GM23338 (cell line): Measurements from ENCODE around the gene GDAP1L1. TPM values are rescaled to one million over a fixed set of nuclear protein-coding genes. Genes with fewer than 3 reads are reported as not detected.

Experiments
- ATAC-seq: fragments of 200-7000 bp; cut with Tn5 transposase; 3 replicates; pipeline ENCODE4 v1.9.1; 2020
- DNase-seq: peaks from one replicate; pipeline ENCODE4 v3.0.0-alpha.2; 2015; ENCODE audit warnings: low spot score
- H2AFZ ChIP-seq: fragments of 200-600 bp; sonication (generic); 2 replicates; pipeline ENCODE4 v1.8.0; 2016; ENCODE audit warnings: antibody characterized with exemption, mild to moderate bottlenecking, moderate library complexity
- H3F3A ChIP-seq: fragments of 200-600 bp; sonication (generic); replicated peaks from 2 replicates; pipeline ENCODE4 v1.8.0; 2017; ENCODE audit warnings: antibody characterized with exemption, mixed run types, low read depth
- H3K27ac ChIP-seq: fragments of 200-600 bp; sonication (generic); 2 replicates; pipeline ENCODE4 v1.6.1; 2016; ENCODE audit warnings: low read depth
- H3K27me3 ChIP-seq: fragments of 200-600 bp; sonication (generic); 2 replicates; pipeline ENCODE4 v1.8.0; 2016; ENCODE audit warnings: mild to moderate bottlenecking, mixed run types, moderate library complexity; ENCODE audit not compliant: insufficient read depth
- H3K36me3 ChIP-seq: fragments of 200-600 bp; sonication (generic); 2 replicates; pipeline ENCODE4 v1.8.0; 2016; ENCODE audit warnings: mild to moderate bottlenecking; ENCODE audit not compliant: insufficient read depth
- H3K4me1 ChIP-seq: fragments of 200-600 bp; sonication (generic); 2 replicates; pipeline ENCODE4 v1.8.0; 2016; ENCODE audit warnings: mild to moderate bottlenecking, moderate library complexity; ENCODE audit not compliant: insufficient read depth
- H3K4me2 ChIP-seq: fragments of 200-600 bp; sonication (generic); 2 replicates; pipeline ENCODE4 v1.7.1; 2017; ENCODE audit warnings: mixed run types
- H3K4me3 ChIP-seq: fragments of 200-600 bp; sonication (generic); 2 replicates; pipeline ENCODE4 v1.6.1; 2016; ENCODE audit warnings: mixed run types
- H3K79me2 ChIP-seq: fragments of 200-600 bp; sonication (generic); replicated peaks from 2 replicates; pipeline ENCODE4 v1.8.0; 2017; ENCODE audit warnings: mild to moderate bottlenecking; ENCODE audit not compliant: insufficient read depth
- H3K9me2 ChIP-seq: fragments of 200-600 bp; sonication (generic); 2 replicates; pipeline ENCODE4 v1.8.0; 2017; ENCODE audit not compliant: insufficient read depth
- H4K20me1 ChIP-seq: fragments of 200-600 bp; sonication (generic); replicated peaks from 2 replicates; pipeline ENCODE4 v1.8.0; 2017; ENCODE audit warnings: mild to moderate bottlenecking; ENCODE audit not compliant: insufficient read depth
- H3K27ac Mint-ChIP-seq: 2 replicates; pipeline ENCODE4 v1.8.0; 2020; ENCODE audit warnings: inconsistent platforms, mild to moderate bottlenecking, moderate library complexity, mixed read lengths
- H3K27me3 Mint-ChIP-seq: 3 replicates; pipeline ENCODE4 v1.8.0; 2022; ENCODE audit warnings: low read depth, mild to moderate bottlenecking, moderate library complexity, mixed read lengths, inconsistent platforms; ENCODE audit not compliant: insufficient read depth, poor library complexity
- H3K36me3 Mint-ChIP-seq: 3 replicates; pipeline ENCODE4 v1.8.0; 2021; ENCODE audit warnings: low read depth, mild to moderate bottlenecking, inconsistent platforms, moderate library complexity, mixed read lengths
- H3K4me1 Mint-ChIP-seq: 3 replicates; pipeline ENCODE4 v1.8.0; 2020; ENCODE audit warnings: mild to moderate bottlenecking, inconsistent platforms, mixed read lengths
- H3K4me3 Mint-ChIP-seq: 3 replicates; pipeline ENCODE4 v1.8.0; 2021; ENCODE audit warnings: moderate library complexity, mild to moderate bottlenecking, inconsistent platforms, mixed read lengths
- H3K9me3 Mint-ChIP-seq: 3 replicates; pipeline ENCODE4 v1.8.0; 2020; ENCODE audit warnings: moderate library complexity, mild to moderate bottlenecking, inconsistent platforms, mixed read lengths
- CTCF ChIP-seq, 2 experiments: fragments of 200-600 bp in 1 of 2; sonication (generic) in 1 of 2; conservative IDR thresholded peaks; 2 replicates each; pipeline versions ENCODE4 v1.5.1 to v1.6.1; 2016 to 2017; ENCODE audit warnings: antibody characterized with exemption in 2 of 2, low read depth in 2 of 2, mild to moderate bottlenecking in 2 of 2, moderate library complexity in 1 of 2
- JUNB ChIP-seq: IDR thresholded peaks from one replicate; pipeline ENCODE4 v1.6.1; 2016; ENCODE audit warnings: antibody characterized with exemption; ENCODE audit not compliant: unreplicated experiment
- NANOG ChIP-seq: IDR thresholded peaks from 2 replicates; pipeline ENCODE4 v1.6.1; 2016; ENCODE audit warnings: antibody characterized with exemption, borderline replicate concordance
- ZNF114 ChIP-seq: fragments of 250-450 bp; sonication (Bioruptor Pico); IDR thresholded peaks from 2 replicates; pipeline ENCODE4 v1.5.0; 2020; ENCODE audit warnings: mild to moderate bottlenecking, moderate library complexity
- polyA plus RNA-seq: library from polyadenylated mRNA; unstranded; fragments of >200 nt; fragmentation: Nextera tagmentation; extraction: Ambion mirVana; gene quantifications from 2 replicates; pipeline ENCODE4 v1.2.1, GENCODE V29; 2016
- total RNA-seq: library from RNA; depleted of rRNA; stranded (reverse); fragments of >200 nt; shearing (Covaris generic); gene quantifications from 2 replicates; pipeline ENCODE4 v1.2.3, GENCODE V29; 2014

Gene GDAP1L1
- total and polyA plus RNA-seq, 2 experiments from 2014 or later = 4.5 to 11.2 TPM

GRCh38 chr20:44215125-44215524 is 32.0 kb upstream of the GDAP1L1 start:
- H3K27me3 Mint-ChIP-seq = peaks cover 13% of the 10 kb centered on the region
- H3K9me2 ChIP-seq = no peaks in the 10 kb centered on the region
- peaks cover 35% of the 10 kb centered on the region for H3K4me1 Mint-ChIP-seq
- TF ChIP-seq NANOG (no peak), CTCF (conservative IDR thresholded peaks at IDR 0.05; ENCODE audit: low read depth in 2 of 2) (peak; percentile 88 to 89)
- no peak overlapping the region for H3K4me2 ChIP-seq
- no peak overlapping the region for H2AFZ ChIP-seq
- H4K20me1 ChIP-seq = peaks cover 4% of the 10 kb centered on the region; the same call in 1 of the 2 replicates
- H3K36me3 ChIP-seq = no peaks in the 10 kb centered on the region
- peak; percentile 24 for ATAC-seq
- H3F3A ChIP-seq = no peaks in the 10 kb centered on the region
- H3K27ac Mint-ChIP-seq = peak overlapping the region; percentile 6
- no peaks in the 10 kb centered on the region for H3K9me3 Mint-ChIP-seq
- no peak overlapping the region for H3K4me3 ChIP-seq
- H3K79me2 ChIP-seq = peaks cover 8% of the 10 kb centered on the region
- no peaks in the 10 kb centered on the region; the same call in 2 of the 3 replicates for H3K36me3 Mint-ChIP-seq
- H3K27ac ChIP-seq = no peak overlapping the region
- H3K4me1 ChIP-seq = 0 out of 2 replicates have a peak, but pooled peaks cover 3% of the 10 kb centered on the region
- no peak overlapping the region for H3K4me3 Mint-ChIP-seq
- H3K27me3 ChIP-seq = no peaks in the 10 kb centered on the region
- DNase-seq = peak; percentile 81

DNA sequence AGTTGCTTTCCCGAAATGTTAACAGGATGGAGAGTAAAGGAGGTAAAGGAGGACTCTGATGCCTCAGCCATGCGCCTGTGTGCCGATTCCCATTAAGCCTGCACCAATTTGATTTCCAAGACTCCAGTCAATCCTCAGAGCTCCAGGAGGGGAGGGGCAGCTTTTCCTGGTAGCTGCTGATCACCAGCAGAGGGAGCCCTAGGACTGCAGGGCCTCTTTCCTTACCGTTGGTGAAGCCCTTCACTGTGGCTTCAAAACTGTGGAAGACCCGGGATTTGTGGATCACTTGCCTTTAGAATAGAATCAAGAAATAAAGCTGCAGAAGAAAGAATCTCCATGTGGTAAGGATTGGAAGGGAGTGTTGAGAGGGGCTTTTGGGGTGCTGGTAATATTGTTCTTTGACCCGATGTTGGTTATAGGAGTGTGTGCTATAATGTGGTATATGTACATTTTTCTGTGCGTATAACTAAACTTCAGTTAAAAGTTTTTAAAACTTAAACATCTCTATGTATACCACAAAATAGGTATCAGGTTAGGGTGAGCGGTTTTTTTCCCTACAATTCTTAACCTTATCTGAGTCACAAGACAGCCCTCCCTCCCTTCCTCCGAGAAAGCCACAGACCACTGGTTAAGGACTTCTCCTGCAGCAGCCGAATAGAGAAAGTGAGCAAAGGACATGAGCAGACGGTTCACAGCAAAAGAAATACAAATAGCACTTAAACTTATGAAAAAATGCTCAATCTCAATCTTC is 29.6 kb upstream of the GDAP1L1 start:
- Histone ChIP-seq H3K4me1 (no peaks in the 10 kb centered on the region), H3K9me2 (no peaks in the 10 kb centered on the region), H3K36me3 (no peaks in the 10 kb centered on the region), H3K4me2 (no peak overlapping the region), H3K79me2 (no peaks in the 10 kb centered on the region), H3F3A (no peaks in the 10 kb centered on the region), H4K20me1 (peaks cover 4% of the 10 kb centered on the region; the same call in 1 of the 2 replicates), H2AFZ (no peak overlapping the region), H3K4me3 (no peak overlapping the region), H3K27ac (no peak overlapping the region), H3K27me3 (no peaks in the 10 kb centered on the region)
- Mint-ChIP-seq H3K27ac (peak overlapping the region; percentile 47), H3K36me3 (no peaks in the 10 kb centered on the region), H3K4me1 (peaks cover 27% of the 10 kb centered on the region), H3K4me3 (no peak overlapping the region), H3K9me3 (no peaks in the 10 kb centered on the region), H3K27me3 (peaks cover 9% of the 10 kb centered on the region)
- DNase-seq = peak; percentile 94
- ATAC-seq = peak; percentile 83
- TF ChIP-seq ZNF114 (CRISPR knock-in tag) = no peak
- TF ChIP-seq CTCF (conservative IDR thresholded peaks at IDR 0.05; ENCODE audit: low read depth in 2 of 2) = peak; percentile 97 to 99

- H3K27ac Mint-ChIP-seq = no peak overlapping the region
- no peaks in the 10 kb centered on the region for H3K27me3 ChIP-seq
- TF ChIP-seq JUNB (no peak), CTCF (conservative IDR thresholded peaks at IDR 0.05; ENCODE audit: low read depth in 2 of 2) (no peak)
These were observed 28.7 kb upstream of the GDAP1L1 start for GRCh38 chr20:44218446-44218845.

More at GRCh38 chr20:44218446-44218845, 28.7 kb upstream of the GDAP1L1 start:
- H3K9me3 Mint-ChIP-seq = no peaks in the 10 kb centered on the region
- DNase-seq = no peak
- no peak overlapping the region for H3K4me3 Mint-ChIP-seq
- Histone ChIP-seq H3K9me2 (no peaks in the 10 kb centered on the region), H3K79me2 (no peaks in the 10 kb centered on the region), H3F3A (no peaks in the 10 kb centered on the region), H3K36me3 (no peaks in the 10 kb centered on the region), H4K20me1 (peaks cover 4% of the 10 kb centered on the region; the same call in 1 of the 2 replicates), H2AFZ (no peak overlapping the region), H3K4me3 (no peak overlapping the region), H3K27ac (no peak overlapping the region), H3K4me2 (no peak overlapping the region), H3K4me1 (no peaks in the 10 kb centered on the region)
- H3K27me3 Mint-ChIP-seq = peaks cover 9% of the 10 kb centered on the region
- no peak for ATAC-seq
- H3K4me1 Mint-ChIP-seq = peaks cover 34% of the 10 kb centered on the region
- no peaks in the 10 kb centered on the region for H3K36me3 Mint-ChIP-seq
